Measurements from ENCODE around the gene PUDP.

Gene PUDP

GRCh38 chrX:7062903-7063302 is 85.0 kb downstream of the PUDP start:
- H3K27me3 ChIP-seq (ENCODE audit: insufficient read depth, low read depth), result no peaks in the 10 kb centered on the region
- H3K9ac ChIP-seq, result no peak overlapping the region
- peaks cover 35% of the 10 kb centered on the region for H3K4me1 ChIP-seq (ENCODE audit: low read depth, poor library complexity, severe bottlenecking)
- no peak overlapping the region for H3K4me3 ChIP-seq (IDR thresholded peaks at IDR 0.05; ENCODE audit: insufficient read depth, low read depth, low read length)
- no peak for TF ChIP-seq CTCF (conservative IDR thresholded peaks at IDR 0.05; ENCODE audit: low read depth, low read length)
- no peak overlapping the region for H2AFZ ChIP-seq (ENCODE audit: low read depth)
- no peaks in the 10 kb centered on the region for H4K20me1 ChIP-seq (ENCODE audit: insufficient read depth)
- H3K36me3 ChIP-seq (ENCODE audit: insufficient read depth), result no peaks in the 10 kb centered on the region
- no peak overlapping the region for H3K4me2 ChIP-seq
- no peaks in the 10 kb centered on the region for H3K79me2 ChIP-seq (ENCODE audit: insufficient read depth, low read depth)
- no peak overlapping the region for H3K27ac ChIP-seq

- Histone ChIP-seq H3K36me3 (ENCODE audit: insufficient read depth) (no peaks in the 10 kb centered on the region), H3K4me2 (no peak overlapping the region), H3K79me2 (ENCODE audit: insufficient read depth, low read depth) (no peaks in the 10 kb centered on the region), H3K27me3 (ENCODE audit: insufficient read depth, low read depth) (no peaks in the 10 kb centered on the region), H3K4me1 (ENCODE audit: low read depth, poor library complexity, severe bottlenecking) (peaks cover 35% of the 10 kb centered on the region), H3K4me3 (IDR thresholded peaks at IDR 0.05; ENCODE audit: insufficient read depth, low read depth, low read length) (no peak overlapping the region), H2AFZ (ENCODE audit: low read depth) (no peak overlapping the region), H3K27ac (no peak overlapping the region), H3K9ac (no peak overlapping the region), H4K20me1 (ENCODE audit: insufficient read depth) (no peaks in the 10 kb centered on the region)
- no peak for TF ChIP-seq CTCF (conservative IDR thresholded peaks at IDR 0.05; ENCODE audit: low read depth, low read length)
Observed at GRCh38 chrX:7062276-7062675, 85.7 kb downstream of the PUDP start.

- Histone ChIP-seq H3K4me2 (no peak overlapping the region), H3K36me3 (ENCODE audit: insufficient read depth) (no peaks in the 10 kb centered on the region), H3K4me3 (IDR thresholded peaks at IDR 0.05; ENCODE audit: insufficient read depth, low read depth, low read length) (no peak overlapping the region), H3K27ac (no peak overlapping the region), H3K27me3 (ENCODE audit: insufficient read depth, low read depth) (no peaks in the 10 kb centered on the region), H2AFZ (ENCODE audit: low read depth) (no peak overlapping the region), H3K9ac (no peak overlapping the region), H4K20me1 (ENCODE audit: insufficient read depth) (no peaks in the 10 kb centered on the region), H3K4me1 (ENCODE audit: low read depth, poor library complexity, severe bottlenecking) (peaks cover 35% of the 10 kb centered on the region), H3K79me2 (ENCODE audit: insufficient read depth, low read depth) (no peaks in the 10 kb centered on the region)
- TF ChIP-seq CTCF (conservative IDR thresholded peaks at IDR 0.05; ENCODE audit: low read depth, low read length), result no peak
Observed at GRCh38 chrX:7061429-7061828, 86.5 kb downstream of the PUDP start.

- Histone ChIP-seq H2AFZ (ENCODE audit: low read depth) (no peak overlapping the region), H3K9ac (no peak overlapping the region), H3K36me3 (ENCODE audit: insufficient read depth) (no peaks in the 10 kb centered on the region), H3K4me3 (IDR thresholded peaks at IDR 0.05; ENCODE audit: insufficient read depth, low read depth, low read length) (no peak overlapping the region), H3K4me1 (ENCODE audit: low read depth, poor library complexity, severe bottlenecking) (peaks cover 35% of the 10 kb centered on the region), H4K20me1 (ENCODE audit: insufficient read depth) (no peaks in the 10 kb centered on the region), H3K79me2 (ENCODE audit: insufficient read depth, low read depth) (no peaks in the 10 kb centered on the region), H3K27ac (no peak overlapping the region; the same call in 1 of the 2 replicates), H3K27me3 (ENCODE audit: insufficient read depth, low read depth) (no peaks in the 10 kb centered on the region), H3K4me2 (peak overlapping the region; percentile 21; the same call in 1 of the 2 replicates)
- no peak for TF ChIP-seq CTCF (conservative IDR thresholded peaks at IDR 0.05; ENCODE audit: low read depth, low read length)
Observed at GRCh38 chrX:7060444-7060843, 87.5 kb downstream of the PUDP start.

All from KMS-11 (cell line).